Left renal cortex interstitium (tissue), 4 donors: ENCODE data around the gene IFNK. TPM values are rescaled to one million over a fixed set of nuclear protein-coding genes. Genes with fewer than 3 reads are reported as not detected.
A peak's percentile ranks its signal among the peaks of the same experiment; 100 is the strongest.
"Not testable (repeated sequence)": the region's sequence is repeated elsewhere in the genome, so short reads cannot be mapped to it uniquely, and the experiment has no call there.

ENCODE experiments used
- DNase-seq, 4 donors: peaks; one replicate each; pipeline ENCODE4 v3.0.0-alpha.2; 2013; ENCODE audit warnings: low read depth in 4 of 4, low spot score in 2 of 4, missing footprints in 1 of 4
- polyA plus RNA-seq, 4 donors: library from polyadenylated mRNA; unstranded; fragments of 120-200 nt; gene quantifications; one replicate each; pipeline ENCODE4 v1.2.1, GENCODE V29; 2013; ENCODE audit not compliant: insufficient read length in 4 of 4

IFNK gene
- not detected for polyA plus RNA-seq

- DNase-seq: no peak
Observed at GRCh38 chr9:27524236-27524635, at the start of gene IFNK. TSS of gene IFNK (plus strand) at chr9:27524290. CDS start at chr9:27524337, 47 bp downstream.

GRCh38 chr9:27474305-27474704 lies 49.8 kb upstream of the IFNK start:
- DNase-seq: no peak

GRCh38 chr9:27475057-27475595 lies 49.0 kb upstream of the IFNK start:
- DNase-seq: no peak

GRCh38 chr9:27476870-27477515 lies 47.1 kb upstream of the IFNK start:
- no peak for DNase-seq

GRCh38 chr9:27478322-27478721 lies 45.8 kb upstream of the IFNK start:
- DNase-seq: no peak

GRCh38 chr9:27482709-27483108 lies 41.4 kb upstream of the IFNK start:
- no peak for DNase-seq

GRCh38 chr9:27483576-27483975 lies 40.5 kb upstream of the IFNK start:
- DNase-seq: no peak

- no peak for DNase-seq
Observed at GRCh38 chr9:27485158-27485557, 38.9 kb upstream of the IFNK start.

- no peak for DNase-seq
Observed at GRCh38 chr9:27487128-27487640, 36.9 kb upstream of the IFNK start.

- no peak for DNase-seq
Observed at GRCh38 chr9:27487927-27488326, 36.2 kb upstream of the IFNK start.

- DNase-seq: no peak
Observed at GRCh38 chr9:27489087-27489876, 34.8 kb upstream of the IFNK start.

GRCh38 chr9:27491154-27491553 lies 32.9 kb upstream of the IFNK start:
- peak in 1 of 4 donors; percentile 20 for DNase-seq

- DNase-seq: no peak
Observed at GRCh38 chr9:27495480-27496134, 28.5 kb upstream of the IFNK start.

GRCh38 chr9:27496135-27496504 lies 28.0 kb upstream of the IFNK start:
- DNase-seq: no peak

- no peak for DNase-seq
Observed at GRCh38 chr9:27497883-27498417, 26.1 kb upstream of the IFNK start.

GRCh38 chr9:27499451-27499850 lies 24.6 kb upstream of the IFNK start:
- no peak for DNase-seq

GRCh38 chr9:27500902-27501301 lies 23.2 kb upstream of the IFNK start:
- not testable (repeated sequence) for DNase-seq

GRCh38 chr9:27503623-27504022 lies 20.5 kb upstream of the IFNK start:
- DNase-seq: no peak

GRCh38 chr9:27504259-27504658 lies 19.8 kb upstream of the IFNK start:
- DNase-seq: no peak

- no peak for DNase-seq
Observed at GRCh38 chr9:27505744-27506161, 18.3 kb upstream of the IFNK start.

GRCh38 chr9:27506981-27507380 lies 17.1 kb upstream of the IFNK start:
- no peak for DNase-seq
